Measurements from ENCODE around the gene NAIF1. TPM values are rescaled to one million over a fixed set of nuclear protein-coding genes. Genes with fewer than 3 reads are reported as not detected.

The NAIF1 gene
- total RNA-seq, 1 experiment from 2014 or later = 11.0 TPM

GRCh38 chr9:128020692-128021091 lies 46.4 kb downstream of the NAIF1 start:
- DNase-seq (ENCODE audit: low read depth, low spot score) (no peak), ATAC-seq (peak; percentile 58)
- ChIA-PET CTCF (no interaction called here), RAD21 (ENCODE audit: low non-redundant PET in 1 of 2, low total read pairs in 2 of 2, uncharacterized antibody in 2 of 2, unreplicated experiment in 2 of 2) (no interaction called here), POLR2A (no interaction called here)
- no TSS peak for BruUV-seq (replicated peaks)
- Histone ChIP-seq H3K9me3 (ENCODE audit: control insufficient read depth in 1 of 2, insufficient read depth in 1 of 2, low read depth in 1 of 2, low read length in 2 of 2) (no peaks in the 10 kb centered on the region), H2AFZ (ENCODE audit: low read depth, low read length, poor library complexity, severe bottlenecking) (no peak overlapping the region), H3K4me1 (ENCODE audit: control insufficient read depth in 1 of 2, insufficient read depth in 2 of 2, low read length in 2 of 2) (peaks cover 0 to 8% of the 10 kb centered on the region in 2 experiments; a peak in 2 of 4 replicates), H3K79me2 (ENCODE audit: insufficient read depth, low read length) (no peaks in the 10 kb centered on the region), H4K20me1 (ENCODE audit: insufficient read depth) (no peaks in the 10 kb centered on the region), H3K9ac (ENCODE audit: low read length) (no peak overlapping the region), H3K9me2 (ENCODE audit: insufficient read depth) (no peaks in the 10 kb centered on the region), H3K36me3 (ENCODE audit: control insufficient read depth in 1 of 2, insufficient read depth in 2 of 2, low read length in 2 of 2) (no peaks in the 10 kb centered on the region), H3K27me3 (ENCODE audit: insufficient read depth, low read length) (no peaks in the 10 kb centered on the region), H3K4me3 (replicated peaks in 1 of 2; ENCODE audit: low read depth in 1 of 2, low read length in 2 of 2) (no peak overlapping the region), H3K4me2 (ENCODE audit: low read length) (no peak overlapping the region), H3K27ac (ENCODE audit: low read depth, low read length) (no peak overlapping the region)
- TF ChIP-seq MAX (IDR thresholded peaks at IDR 0.05) (no peak), CTCF (IDR thresholded peaks at IDR 0.05 in 2 of 3, conservative IDR thresholded peaks at IDR 0.05 in 1 of 3; ENCODE audit: borderline replicate concordance in 1 of 3, insufficient read depth in 1 of 3, low read depth in 2 of 3, low read length in 2 of 3) (peak; percentile 16 to 55 (median 47); a peak in 5 of 6 replicates), POLR2A (IDR thresholded peaks at IDR 0.05; ENCODE audit: borderline replicate concordance, extremely low read depth, insufficient read depth, insufficient read length) (no peak), FOSL1 (IDR thresholded peaks at IDR 0.05; ENCODE audit: low read depth) (no peak), YY1 (IDR thresholded peaks at IDR 0.05; ENCODE audit: extremely low read depth, insufficient replicate concordance, low read depth, low read length) (no peak), TCF7L2 (IDR thresholded peaks at IDR 0.05; ENCODE audit: borderline replicate concordance, extremely low read depth, insufficient read depth, insufficient read length) (no peak), ZBTB33 (IDR thresholded peaks at IDR 0.05; ENCODE audit: extremely low read depth, insufficient replicate concordance, low read length) (no peak)
- intact Hi-C loops (cut with micrococcal nuclease) = no loop called here

All from HCT116 (cell line).